WTC11 (cell line): ENCODE measurements around the gene SRGAP1.

Experiments used
- ATF1 ChIP-seq: sonication (generic); formaldehyde crosslinking; IDR thresholded peaks from 2 replicates; pipeline ENCODE4 v1.8.1; 2023; ENCODE audit warnings: mild to moderate bottlenecking, moderate library complexity, missing genetic modification reagents
- ELF4 ChIP-seq: sonication (generic); formaldehyde crosslinking; IDR thresholded peaks from 2 replicates; pipeline ENCODE4 v1.8.1; 2022; ENCODE audit warnings: low read depth, mild to moderate bottlenecking, moderate library complexity, missing genetic modification reagents
- SMAD4 ChIP-seq: sonication (generic); formaldehyde crosslinking; IDR thresholded peaks from 2 replicates; pipeline ENCODE4 v1.8.0; 2022; ENCODE audit warnings: mild to moderate bottlenecking, missing genetic modification reagents
- TF ChIP-seq, protein P1 (sequence below): fragments of 200-600 bp; IDR thresholded peaks from 2 replicates; pipeline ENCODE4 v1.8.0; 2022; ENCODE audit warnings: antibody characterized with exemption

DNA sequence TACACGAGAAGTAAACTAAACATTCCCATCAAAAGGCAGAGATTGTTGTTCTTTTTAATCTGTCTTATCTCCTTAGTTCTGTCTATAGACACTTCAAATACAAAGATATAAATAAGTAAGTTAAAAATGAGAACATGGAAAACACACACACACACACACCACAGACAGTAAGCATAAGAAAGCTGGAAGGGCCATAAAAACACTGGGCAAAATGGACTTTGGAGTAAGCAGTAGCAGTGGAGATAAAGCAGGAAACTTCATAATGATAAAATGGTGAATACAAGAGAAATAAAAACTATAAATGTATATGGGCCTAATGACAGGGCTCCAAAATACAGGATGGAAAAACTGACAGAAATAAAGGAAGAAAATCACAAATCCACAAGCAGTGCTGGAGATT, 345.0 kb downstream of the SRGAP1 start:
- TF ChIP-seq SMAD4 (CRISPR knock-in tag) (no peak), ATF1 (CRISPR knock-in tag) (no peak), ELF4 (CRISPR knock-in tag) (no peak)
- TF ChIP-seq, protein P1, sequence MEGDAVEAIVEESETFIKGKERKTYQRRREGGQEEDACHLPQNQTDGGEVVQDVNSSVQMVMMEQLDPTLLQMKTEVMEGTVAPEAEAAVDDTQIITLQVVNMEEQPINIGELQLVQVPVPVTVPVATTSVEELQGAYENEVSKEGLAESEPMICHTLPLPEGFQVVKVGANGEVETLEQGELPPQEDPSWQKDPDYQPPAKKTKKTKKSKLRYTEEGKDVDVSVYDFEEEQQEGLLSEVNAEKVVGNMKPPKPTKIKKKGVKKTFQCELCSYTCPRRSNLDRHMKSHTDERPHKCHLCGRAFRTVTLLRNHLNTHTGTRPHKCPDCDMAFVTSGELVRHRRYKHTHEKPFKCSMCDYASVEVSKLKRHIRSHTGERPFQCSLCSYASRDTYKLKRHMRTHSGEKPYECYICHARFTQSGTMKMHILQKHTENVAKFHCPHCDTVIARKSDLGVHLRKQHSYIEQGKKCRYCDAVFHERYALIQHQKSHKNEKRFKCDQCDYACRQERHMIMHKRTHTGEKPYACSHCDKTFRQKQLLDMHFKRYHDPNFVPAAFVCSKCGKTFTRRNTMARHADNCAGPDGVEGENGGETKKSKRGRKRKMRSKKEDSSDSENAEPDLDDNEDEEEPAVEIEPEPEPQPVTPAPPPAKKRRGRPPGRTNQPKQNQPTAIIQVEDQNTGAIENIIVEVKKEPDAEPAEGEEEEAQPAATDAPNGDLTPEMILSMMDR, result no peak
